ENCODE measurements around the gene ZBTB7C.

Gene ZBTB7C

GRCh38 chr18:48418539-48419276, 9.5 kb upstream of the ZBTB7C start:
- ATAC-seq (no peak), DNase-seq (no peak)

- no peak for ATAC-seq
These were observed 8.8 kb upstream of the ZBTB7C start for GRCh38 chr18:48417985-48418384.

GRCh38 chr18:48413342-48413741, 4.2 kb upstream of the ZBTB7C start:
- no peak for DNase-seq
- ATAC-seq: no peak

More at GRCh38 chr18:48417985-48418384, 8.8 kb upstream of the ZBTB7C start:
- DNase-seq: no peak

- no peak for ATAC-seq
- DNase-seq: peak; percentile 13
These were observed 3.3 kb upstream of the ZBTB7C start for GRCh38 chr18:48412339-48412929.

GRCh38 chr18:48410095-48410920, 1.1 kb upstream of the ZBTB7C start:
- peak; percentile 89 for ATAC-seq
- DNase-seq: peak; percentile 84

GRCh38 chr18:48409591-48410094, 460 bp upstream of the ZBTB7C start:
- ATAC-seq (peak; percentile 1), DNase-seq (peak; percentile 16)

GRCh38 chr18:48408111-48408726, 964 bp downstream of the ZBTB7C start:
- ATAC-seq: no peak
- peak; percentile 6 for DNase-seq

GRCh38 chr18:48407358-48407757, 1.8 kb downstream of the ZBTB7C start:
- DNase-seq (no peak), ATAC-seq (no peak)

- no peak for DNase-seq
- no peak for ATAC-seq
These were observed 3.2 kb downstream of the ZBTB7C start for GRCh38 chr18:48405978-48406377.

GRCh38 chr18:48404716-48405507, 4.3 kb downstream of the ZBTB7C start:
- DNase-seq (no peak), ATAC-seq (no peak)

GRCh38 chr18:48402953-48403352, 6.2 kb downstream of the ZBTB7C start:
- DNase-seq (no peak), ATAC-seq (no peak)

- DNase-seq (no peak), ATAC-seq (no peak)
These were observed 9.7 kb downstream of the ZBTB7C start for GRCh38 chr18:48399303-48400075.

GRCh38 chr18:48398074-48398473, 11.1 kb downstream of the ZBTB7C start:
- ATAC-seq (no peak), DNase-seq (no peak)

- no peak for DNase-seq
- ATAC-seq: no peak
These were observed 12.2 kb downstream of the ZBTB7C start for GRCh38 chr18:48397021-48397420.

GRCh38 chr18:48396561-48396960, 12.6 kb downstream of the ZBTB7C start:
- no peak for ATAC-seq
- no peak for DNase-seq

- ATAC-seq: no peak
- DNase-seq: no peak
These were observed 13.5 kb downstream of the ZBTB7C start for GRCh38 chr18:48395646-48396045.

- no peak for ATAC-seq
- no peak for DNase-seq
These were observed 15.0 kb downstream of the ZBTB7C start for GRCh38 chr18:48394176-48394575.

GRCh38 chr18:48393776-48394175, 15.4 kb downstream of the ZBTB7C start:
- no peak for DNase-seq
- no peak for ATAC-seq

GRCh38 chr18:48393170-48393569, 16.0 kb downstream of the ZBTB7C start:
- ATAC-seq: no peak
- no peak for DNase-seq

GRCh38 chr18:48392268-48392667, 16.9 kb downstream of the ZBTB7C start:
- ATAC-seq (no peak), DNase-seq (no peak)

- ATAC-seq (no peak), DNase-seq (no peak)
These were observed 17.3 kb downstream of the ZBTB7C start for GRCh38 chr18:48391868-48392267.

Measured in stimulated activated naive CD8-positive, alpha-beta T cell treated with anti-CD3 and anti-CD28 coated beads, Interleukin-15, Interleukin-2, amounts not matched to agents 100 U/mL and 50 U/mL, for 24 hours (primary cell).